ENCODE data around the gene TULP4.

Gene TULP4

GRCh38 chr6:158408013-158408412, 95.7 kb downstream of the TULP4 start:
- POLR2A ChIA-PET = no interaction called here
- CTCF ChIA-PET = interaction anchor here (0.7 to 1.8 kb wide), 2 partner anchors 11 to 95 kb away, joined by 3 to 5 read pairs; no protein-coding TSS in a partner anchor
- TF ChIP-seq ZNF398 (tag by site-specific recombination; IDR thresholded peaks at IDR 0.05) (no peak), ZNF792 (tag by site-specific recombination; IDR thresholded peaks at IDR 0.05) (no peak), ZNF654 (tag by site-specific recombination; IDR thresholded peaks at IDR 0.05; ENCODE audit: low read depth) (no peak), OVOL3 (tag by site-specific recombination; IDR thresholded peaks at IDR 0.05) (no peak), KLF10 (tag by site-specific recombination; IDR thresholded peaks at IDR 0.05) (no peak), ZNF530 (tag by site-specific recombination; IDR thresholded peaks at IDR 0.05; ENCODE audit: low read depth) (no peak), BCL11A (tag by site-specific recombination; IDR thresholded peaks at IDR 0.05; ENCODE audit: low read depth) (no peak), ZNF266 (tag by site-specific recombination; IDR thresholded peaks at IDR 0.05; ENCODE audit: low read depth) (no peak)

GRCh38 chr6:158408552-158409130, 96.4 kb downstream of the TULP4 start:
- H3K4me1 ChIP-seq (ENCODE audit: control insufficient read depth, insufficient read depth, low read length) = peaks cover 8% of the 10 kb centered on the region
- H3K27ac ChIP-seq (ENCODE audit: extremely low read depth, low read depth, low read length) = no peak overlapping the region
- no peak for TF ChIP-seq ZBTB44 (tag by site-specific recombination; IDR thresholded peaks at IDR 0.05)
- TF ChIP-seq ZNF138 (tag by site-specific recombination; IDR thresholded peaks at IDR 0.05; ENCODE audit: borderline replicate concordance) = no peak
- TF ChIP-seq ZBTB8A (tag by site-specific recombination; IDR thresholded peaks at IDR 0.05) = 0 out of 2 replicates have a peak, but pooled peaks have one; percentile 26
- TF ChIP-seq ZEB2 (tag by site-specific recombination; IDR thresholded peaks at IDR 0.05) = 0 out of 2 replicates have a peak, but pooled peaks have one; percentile 19
- peak; percentile 43 for TF ChIP-seq PRDM6 (tag by site-specific recombination; IDR thresholded peaks at IDR 0.05)
- TF ChIP-seq MYNN (tag by site-specific recombination; IDR thresholded peaks at IDR 0.05; ENCODE audit: borderline replicate concordance) = no peak
- no peak for TF ChIP-seq ZNF423 (tag by site-specific recombination; IDR thresholded peaks at IDR 0.05)
- TF ChIP-seq KLF17 (tag by site-specific recombination; IDR thresholded peaks at IDR 0.05) = 0 out of 2 replicates have a peak, but pooled peaks have one; percentile 44
- no peak for TF ChIP-seq ZNF23 (tag by site-specific recombination; IDR thresholded peaks at IDR 0.05; ENCODE audit: borderline replicate concordance)
- TF ChIP-seq ZNF10 (tag by site-specific recombination; IDR thresholded peaks at IDR 0.05) = no peak
- peak; percentile 46; the same call in 1 of the 2 replicates for TF ChIP-seq TRIM28 (IDR thresholded peaks at IDR 0.05; ENCODE audit: borderline replicate concordance, low read length)
- TF ChIP-seq OSR2 (tag by site-specific recombination; IDR thresholded peaks at IDR 0.05) = peak; percentile 22; the same call in 1 of the 2 replicates
- TF ChIP-seq ZNF670 (tag by site-specific recombination; IDR thresholded peaks at IDR 0.05; ENCODE audit: low read depth) = no peak
- no peak for TF ChIP-seq ZNF404 (tag by site-specific recombination; IDR thresholded peaks at IDR 0.05)
- no peak for TF ChIP-seq ZBTB1 (tag by site-specific recombination; IDR thresholded peaks at IDR 0.05)
- no peak for TF ChIP-seq ZNF660 (tag by site-specific recombination; IDR thresholded peaks at IDR 0.05)
- H3K4me3 ChIP-seq (ENCODE audit: low read depth, low read length) = no peak overlapping the region
- ChIA-PET POLR2A (no interaction called here), CTCF (interaction anchor here (0.7 to 1.2 kb wide), 2 partner anchors 95 to 188 kb away, joined by 3 to 4 read pairs; no protein-coding TSS in a partner anchor)
- peaks cover 0 to 8% of the 10 kb centered on the region in 2 experiments; a peak in 1 of 3 replicates for H3K36me3 ChIP-seq (ENCODE audit: control insufficient read depth in 2 of 2, insufficient read depth in 1 of 2, low read length in 2 of 2)
- no peaks in the 10 kb centered on the region for H3K9me3 ChIP-seq (ENCODE audit: control insufficient read depth, insufficient read depth, low read depth, low read length)

More at GRCh38 chr6:158408013-158408412, 95.7 kb downstream of the TULP4 start:
- H3K27ac ChIP-seq (ENCODE audit: extremely low read depth, low read depth, low read length) = no peak overlapping the region
- H3K4me3 ChIP-seq (ENCODE audit: low read depth, low read length) = no peak overlapping the region
- H3K36me3 ChIP-seq (ENCODE audit: control insufficient read depth in 2 of 2, insufficient read depth in 1 of 2, low read length in 2 of 2) = peaks cover 0 to 1% of the 10 kb centered on the region in 2 experiments; a peak in 1 of 3 replicates
- no peaks in the 10 kb centered on the region for H3K9me3 ChIP-seq (ENCODE audit: control insufficient read depth, insufficient read depth, low read depth, low read length)
- peaks cover 8% of the 10 kb centered on the region for H3K4me1 ChIP-seq (ENCODE audit: control insufficient read depth, insufficient read depth, low read length)

All from HEK293 (cell line).